GM19468 (cell line): ENCODE data around the gene SLC12A6.

Experiments
- ATAC-seq: cut with Tn5 transposase; IDR thresholded peaks from one replicate; pipeline ENCODE4 v1.9.1; 2021; ENCODE audit warnings: mild to moderate bottlenecking, moderate library complexity, moderate number of reproducible peaks; ENCODE audit not compliant: unreplicated experiment; ENCODE audit errors: extremely low read depth

Gene SLC12A6

GRCh38 chr15:34275154-34275553 lies 62.4 kb downstream of the SLC12A6 start:
- ATAC-seq, result no peak

GRCh38 chr15:34271493-34271892 lies 66.1 kb downstream of the SLC12A6 start:
- no peak for ATAC-seq

- ATAC-seq, result no peak
Observed at GRCh38 chr15:34266751-34267150, 70.8 kb downstream of the SLC12A6 start.

- ATAC-seq, result no peak
Observed at GRCh38 chr15:34264076-34264475, 73.5 kb downstream of the SLC12A6 start.

GRCh38 chr15:34262362-34262761 lies 75.2 kb downstream of the SLC12A6 start:
- no peak for ATAC-seq

- no peak for ATAC-seq
Observed at GRCh38 chr15:34259566-34259965, 78.0 kb downstream of the SLC12A6 start.

GRCh38 chr15:34258151-34258550 lies 79.4 kb downstream of the SLC12A6 start:
- ATAC-seq, result no peak

- ATAC-seq, result no peak
Observed at GRCh38 chr15:34252545-34252944, 85.0 kb downstream of the SLC12A6 start.

GRCh38 chr15:34248190-34248589 lies 89.4 kb downstream of the SLC12A6 start:
- ATAC-seq, result no peak

GRCh38 chr15:34246276-34246976 lies 91.2 kb downstream of the SLC12A6 start:
- ATAC-seq, result no peak

- no peak for ATAC-seq
Observed at GRCh38 chr15:34243226-34243625, 94.4 kb downstream of the SLC12A6 start.

- no peak for ATAC-seq
Observed at GRCh38 chr15:34242331-34242710, 95.3 kb downstream of the SLC12A6 start.

GRCh38 chr15:34241376-34242330 lies 95.9 kb downstream of the SLC12A6 start:
- ATAC-seq, result no peak

- ATAC-seq, result no peak
Observed at GRCh38 chr15:34240537-34240936, 97.0 kb downstream of the SLC12A6 start.

- ATAC-seq, result no peak
Observed at GRCh38 chr15:34239151-34239808, 98.3 kb downstream of the SLC12A6 start.

GRCh38 chr15:34233614-34234013 lies 104.0 kb downstream of the SLC12A6 start:
- ATAC-seq, result no peak

- ATAC-seq, result no peak
Observed at GRCh38 chr15:34223904-34224596, 113.5 kb downstream of the SLC12A6 start.

- ATAC-seq, result no peak
Observed at GRCh38 chr15:34217587-34218225, 119.9 kb downstream of the SLC12A6 start.

- ATAC-seq, result no peak
Observed at GRCh38 chr15:34216527-34217270, 120.9 kb downstream of the SLC12A6 start.
